HepG2 (cell line): ENCODE measurements around the gene SAA2. TPM values are rescaled to one million over a fixed set of nuclear protein-coding genes. Genes with fewer than 3 reads are reported as not detected.

Experiments used
- ATAD3A ChIP-seq: sonication (generic); formaldehyde crosslinking; IDR thresholded peaks from 2 replicates; pipeline ENCODE4 v1.4.0; 2020; ENCODE audit warnings: missing genetic modification reagents
- GATA4 ChIP-seq: sonication (generic); IDR thresholded peaks from 2 replicates; pipeline ENCODE4 v1.6.1; 2016; ENCODE audit warnings: antibody characterized with exemption, low read depth, borderline replicate concordance
- KDM1A ChIP-seq: IDR thresholded peaks from 2 replicates; pipeline ENCODE4 v1.6.1; 2016; ENCODE audit warnings: missing compliant biosample characterization
- POLR2AphosphoS5 ChIP-seq: IDR thresholded peaks from 2 replicates; pipeline ENCODE4 v1.6.1; 2012; ENCODE audit warnings: low read depth, low read length
- SAP130 ChIP-seq: IDR thresholded peaks from 2 replicates; pipeline ENCODE4 v1.6.1; 2016; ENCODE audit warnings: low read depth
- SIN3A ChIP-seq: IDR thresholded peaks from 2 replicates; pipeline ENCODE4 v1.6.1; 2011; ENCODE audit warnings: low read depth, mild to moderate bottlenecking, control low read depth, low read length, borderline replicate concordance
- SNAI1 ChIP-seq: sonication (generic); formaldehyde crosslinking; IDR thresholded peaks from 2 replicates; pipeline ENCODE4 v1.5.0; 2020; ENCODE audit warnings: mild to moderate bottlenecking, missing genetic modification reagents, borderline replicate concordance
- TEAD3 ChIP-seq: optimal IDR thresholded peaks from 2 replicates; pipeline ENCODE3; 2016; ENCODE audit warnings: borderline replicate concordance
- ZIK1 ChIP-seq: sonication (generic); formaldehyde crosslinking; IDR thresholded peaks from 2 replicates; pipeline ENCODE4 v1.5.0; 2020; ENCODE audit warnings: mild to moderate bottlenecking, low read depth, missing genetic modification reagents, borderline replicate concordance
- ZNF34 ChIP-seq: sonication (generic); formaldehyde crosslinking; IDR thresholded peaks from 2 replicates; pipeline ENCODE4 v1.4.0; 2020; ENCODE audit warnings: mild to moderate bottlenecking, missing genetic modification reagents, borderline replicate concordance
- ZNF446 ChIP-seq: sonication (generic); formaldehyde crosslinking; IDR thresholded peaks from 2 replicates; pipeline ENCODE4 v1.5.0; 2020; ENCODE audit warnings: mild to moderate bottlenecking, missing genetic modification reagents
- ZNF547 ChIP-seq: sonication (generic); formaldehyde crosslinking; IDR thresholded peaks from 2 replicates; pipeline ENCODE4 v1.5.1; 2020; ENCODE audit warnings: mild to moderate bottlenecking, missing genetic modification reagents
- ZNF737 ChIP-seq: sonication (generic); formaldehyde crosslinking; IDR thresholded peaks from 2 replicates; pipeline ENCODE4 v1.5.0; 2020; ENCODE audit warnings: missing genetic modification reagents, mild to moderate bottlenecking, borderline replicate concordance
- polyA plus RNA-seq, 8 experiments: library from polyadenylated mRNA; depleted of rRNA in 3 of 8; stranded (reverse) in 7 of 8; unstranded in 1 of 8; fragments of >200 nt; fragmentation: Illumina TruSeq in 4 of 8; extraction: Trizol in 4 of 8; gene quantifications; 2 replicates each; pipeline versions ENCODE4 v1.2.1 to v1.2.3, GENCODE V29; 2011 to 2016; ENCODE audit warnings: low read depth in 4 of 8, missing spikeins in 1 of 8, mixed read lengths in 1 of 8; ENCODE audit not compliant: insufficient read depth in 1 of 8
- total RNA-seq, 5 experiments: library from RNA; depleted of rRNA; stranded (reverse); fragments of >200 nt; fragmentation: Illumina TruSeq; extraction: Trizol; gene quantifications; 2 replicates each; pipeline ENCODE4 v1.2.3, GENCODE V29; 2016; ENCODE audit warnings: low read depth in 1 of 5
- TF ChIP-seq, protein P1 (sequence below): sonication (generic); formaldehyde crosslinking; IDR thresholded peaks from 2 replicates; pipeline ENCODE4 v1.4.0; 2020; ENCODE audit warnings: missing genetic modification reagents, mild to moderate bottlenecking, borderline replicate concordance
- TF ChIP-seq, protein P2 (sequence below): sonication (generic); formaldehyde crosslinking; IDR thresholded peaks from 2 replicates; pipeline ENCODE4 v1.4.0; 2020; ENCODE audit warnings: mild to moderate bottlenecking, missing genetic modification reagents
- TF ChIP-seq, protein P3 (sequence below): sonication (generic); formaldehyde crosslinking; IDR thresholded peaks from 2 replicates; pipeline ENCODE4 v1.5.1; 2020; ENCODE audit warnings: missing genetic modification reagents, mild to moderate bottlenecking, borderline replicate concordance
- TF ChIP-seq, protein P4 (sequence below): sonication (generic); formaldehyde crosslinking; IDR thresholded peaks from 2 replicates; pipeline ENCODE4 v1.4.0; 2020; ENCODE audit warnings: missing genetic modification reagents, borderline replicate concordance

SAA2 gene
- total and polyA plus RNA-seq, 2 of the 13 experiments (the other 11 are each of a cell fraction or from before 2014, with no cell fraction given) = 0.27 TPM; not detected in 1

DNA sequence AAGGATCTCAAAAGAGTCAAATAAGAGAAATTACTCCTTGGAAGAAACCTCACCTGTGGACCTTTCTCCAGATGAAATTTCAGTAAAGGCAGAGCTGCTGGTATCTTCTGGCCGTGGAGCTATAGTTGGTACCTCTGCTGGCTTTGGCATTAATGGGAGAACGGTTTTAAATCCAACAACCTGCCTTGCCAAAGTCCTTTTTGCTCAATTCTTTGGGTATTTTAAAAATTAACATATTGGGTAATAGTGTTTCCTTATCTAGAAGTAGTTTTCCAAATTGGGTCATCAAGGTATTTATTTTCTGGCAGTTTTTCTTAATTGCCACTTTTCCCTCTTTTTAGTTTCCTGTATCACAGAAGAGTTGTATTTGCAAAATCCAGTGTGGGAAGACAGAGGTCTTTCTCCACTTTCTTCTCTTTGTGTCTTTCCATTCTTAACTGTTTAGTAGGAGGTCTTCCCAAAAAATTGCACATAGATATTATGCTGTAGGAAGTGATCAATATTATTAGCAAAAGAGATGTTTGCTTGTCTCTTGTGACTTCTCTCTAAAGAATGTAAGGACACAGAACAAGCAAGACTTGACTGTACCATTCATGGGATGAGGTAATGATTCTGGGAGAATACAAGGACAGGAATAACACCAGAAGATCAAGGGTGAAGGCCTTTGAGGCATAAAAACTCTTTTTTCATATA, 11.7 kb downstream of the SAA2 start, which contains the start of gene SAA4 (continued):
- TF ChIP-seq SNAI1 (CRISPR knock-in tag) (no peak), TEAD3 (CRISPR knock-in tag) (peak; percentile 83), ZIK1 (CRISPR knock-in tag) (no peak), ZNF34 (CRISPR knock-in tag) (no peak), POLR2AphosphoS5 (peak; percentile 64), SAP130 (CRISPR knock-in tag) (peak; percentile 59), GATA4 (no peak), KDM1A (CRISPR knock-in tag) (no peak), ZNF737 (CRISPR knock-in tag) (no peak), ZNF547 (no peak), ZNF446 (CRISPR knock-in tag) (no peak), SIN3A (no peak), ATAD3A (CRISPR knock-in tag) (no peak)
- TF ChIP-seq, protein P1, sequence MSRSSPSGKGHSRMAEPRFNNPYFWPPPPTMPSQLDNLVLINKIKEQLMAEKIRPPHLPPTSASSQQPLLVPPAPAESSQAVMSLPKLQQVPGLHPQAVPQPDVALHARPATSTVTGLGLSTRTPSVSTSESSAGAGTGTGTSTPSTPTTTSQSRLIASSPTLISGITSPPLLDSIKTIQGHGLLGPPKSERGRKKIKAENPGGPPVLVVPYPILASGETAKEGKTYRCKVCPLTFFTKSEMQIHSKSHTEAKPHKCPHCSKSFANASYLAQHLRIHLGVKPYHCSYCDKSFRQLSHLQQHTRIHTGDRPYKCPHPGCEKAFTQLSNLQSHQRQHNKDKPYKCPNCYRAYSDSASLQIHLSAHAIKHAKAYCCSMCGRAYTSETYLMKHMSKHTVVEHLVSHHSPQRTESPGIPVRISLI = no peak
- TF ChIP-seq, protein P2, sequence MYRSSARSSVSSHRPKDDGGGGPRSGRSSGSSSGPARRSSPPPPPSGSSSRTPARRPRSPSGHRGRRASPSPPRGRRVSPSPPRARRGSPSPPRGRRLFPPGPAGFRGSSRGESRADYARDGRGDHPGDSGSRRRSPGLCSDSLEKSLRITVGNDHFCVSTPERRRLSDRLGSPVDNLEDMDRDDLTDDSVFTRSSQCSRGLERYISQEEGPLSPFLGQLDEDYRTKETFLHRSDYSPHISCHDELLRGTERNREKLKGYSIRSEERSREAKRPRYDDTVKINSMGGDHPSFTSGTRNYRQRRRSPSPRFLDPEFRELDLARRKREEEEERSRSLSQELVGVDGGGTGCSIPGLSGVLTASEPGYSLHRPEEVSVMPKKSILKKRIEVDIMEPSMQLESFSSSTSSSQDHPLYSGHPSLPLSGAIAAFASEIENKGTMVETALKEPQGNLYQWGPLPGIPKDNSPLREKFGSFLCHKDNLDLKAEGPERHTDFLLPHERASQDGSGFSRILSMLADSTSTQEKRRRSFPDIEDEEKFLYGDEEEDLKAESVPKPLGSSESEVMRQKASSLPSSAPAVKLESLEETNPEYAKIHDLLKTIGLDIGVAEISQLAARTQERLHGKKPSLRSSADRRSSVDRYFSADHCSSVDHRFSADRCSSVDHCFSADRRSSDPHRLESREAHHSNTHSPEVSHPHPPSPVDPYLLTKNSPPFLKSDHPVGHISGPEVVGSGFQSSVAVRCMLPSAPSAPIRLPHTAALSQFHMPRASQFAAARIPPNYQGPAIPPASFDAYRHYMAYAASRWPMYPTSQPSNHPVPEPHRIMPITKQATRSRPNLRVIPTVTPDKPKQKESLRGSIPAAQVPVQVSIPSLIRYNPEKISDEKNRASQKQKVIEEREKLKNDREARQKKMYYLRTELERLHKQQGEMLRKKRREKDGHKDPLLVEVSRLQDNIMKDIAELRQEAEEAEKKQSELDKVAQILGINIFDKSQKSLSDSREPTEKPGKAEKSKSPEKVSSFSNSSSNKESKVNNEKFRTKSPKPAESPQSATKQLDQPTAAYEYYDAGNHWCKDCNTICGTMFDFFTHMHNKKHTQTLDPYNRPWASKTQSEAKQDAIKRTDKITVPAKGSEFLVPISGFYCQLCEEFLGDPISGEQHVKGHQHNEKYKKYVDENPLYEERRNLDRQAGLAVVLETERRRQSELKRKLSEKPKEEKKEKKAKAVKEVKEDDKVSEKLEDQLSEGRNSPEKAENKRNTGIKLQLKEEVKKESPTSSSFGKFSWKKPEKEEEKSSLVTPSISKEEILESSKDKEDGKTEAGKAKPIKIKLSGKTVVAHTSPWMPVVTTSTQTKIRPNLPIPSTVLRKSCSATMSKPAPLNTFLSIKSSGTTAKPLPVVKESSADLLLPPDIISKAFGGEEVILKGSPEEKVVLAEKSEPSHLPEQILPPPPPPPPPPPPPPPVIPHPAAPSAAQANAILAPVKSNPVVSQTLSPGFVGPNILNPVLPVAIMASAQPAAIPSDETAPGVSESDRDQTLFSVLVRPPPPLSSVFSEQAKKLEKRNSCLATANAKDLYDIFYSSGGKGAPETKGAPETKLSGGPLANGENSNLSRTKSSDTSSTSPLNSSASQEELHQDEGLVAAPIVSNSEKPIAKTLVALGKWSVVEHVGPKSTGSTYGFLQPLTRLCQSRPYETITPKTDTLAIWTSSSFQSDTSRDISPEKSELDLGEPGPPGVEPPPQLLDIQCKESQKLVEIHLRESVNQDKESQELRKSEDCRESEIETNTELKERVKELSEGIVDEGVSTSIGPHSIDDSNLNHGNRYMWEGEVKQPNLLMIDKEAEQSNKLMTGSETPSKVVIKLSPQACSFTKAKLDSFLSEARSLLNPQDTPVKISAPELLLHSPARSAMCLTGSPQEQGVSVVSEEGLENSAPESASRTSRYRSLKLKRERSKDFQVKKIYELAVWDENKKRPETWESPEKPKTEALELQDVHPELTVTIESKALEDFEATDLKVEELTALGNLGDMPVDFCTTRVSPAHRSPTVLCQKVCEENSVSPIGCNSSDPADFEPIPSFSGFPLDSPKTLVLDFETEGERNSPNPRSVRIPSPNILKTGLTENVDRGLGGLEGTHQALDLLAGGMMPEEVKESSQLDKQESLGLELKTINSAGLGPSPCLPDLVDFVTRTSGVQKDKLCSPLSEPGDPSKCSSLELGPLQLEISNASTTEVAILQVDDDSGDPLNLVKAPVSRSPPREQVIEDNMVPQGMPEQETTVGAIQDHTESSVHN = no peak
- TF ChIP-seq, protein P3, sequence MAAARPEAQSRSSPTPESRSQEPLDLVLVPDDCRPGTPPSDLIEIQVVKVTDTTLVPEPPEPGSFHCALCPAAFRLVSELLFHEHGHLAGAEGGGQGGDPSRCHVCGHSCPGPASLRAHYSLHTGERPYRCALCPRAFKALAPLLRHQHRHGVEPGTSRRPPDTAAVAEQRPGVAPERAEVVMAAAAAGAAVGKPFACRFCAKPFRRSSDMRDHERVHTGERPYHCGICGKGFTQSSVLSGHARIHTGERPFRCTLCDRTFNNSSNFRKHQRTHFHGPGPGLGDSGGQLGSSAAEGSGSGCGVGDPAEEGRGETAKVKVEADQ (CRISPR knock-in tag) = no peak
- TF ChIP-seq, protein P4, sequence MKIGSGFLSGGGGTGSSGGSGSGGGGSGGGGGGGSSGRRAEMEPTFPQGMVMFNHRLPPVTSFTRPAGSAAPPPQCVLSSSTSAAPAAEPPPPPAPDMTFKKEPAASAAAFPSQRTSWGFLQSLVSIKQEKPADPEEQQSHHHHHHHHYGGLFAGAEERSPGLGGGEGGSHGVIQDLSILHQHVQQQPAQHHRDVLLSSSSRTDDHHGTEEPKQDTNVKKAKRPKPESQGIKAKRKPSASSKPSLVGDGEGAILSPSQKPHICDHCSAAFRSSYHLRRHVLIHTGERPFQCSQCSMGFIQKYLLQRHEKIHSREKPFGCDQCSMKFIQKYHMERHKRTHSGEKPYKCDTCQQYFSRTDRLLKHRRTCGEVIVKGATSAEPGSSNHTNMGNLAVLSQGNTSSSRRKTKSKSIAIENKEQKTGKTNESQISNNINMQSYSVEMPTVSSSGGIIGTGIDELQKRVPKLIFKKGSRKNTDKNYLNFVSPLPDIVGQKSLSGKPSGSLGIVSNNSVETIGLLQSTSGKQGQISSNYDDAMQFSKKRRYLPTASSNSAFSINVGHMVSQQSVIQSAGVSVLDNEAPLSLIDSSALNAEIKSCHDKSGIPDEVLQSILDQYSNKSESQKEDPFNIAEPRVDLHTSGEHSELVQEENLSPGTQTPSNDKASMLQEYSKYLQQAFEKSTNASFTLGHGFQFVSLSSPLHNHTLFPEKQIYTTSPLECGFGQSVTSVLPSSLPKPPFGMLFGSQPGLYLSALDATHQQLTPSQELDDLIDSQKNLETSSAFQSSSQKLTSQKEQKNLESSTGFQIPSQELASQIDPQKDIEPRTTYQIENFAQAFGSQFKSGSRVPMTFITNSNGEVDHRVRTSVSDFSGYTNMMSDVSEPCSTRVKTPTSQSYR (CRISPR knock-in tag) = no peak
